Mesodermal cell (in vitro differentiated cells): ENCODE measurements around the gene KCNK6.

Experiments used
- H3K27ac ChIP-seq: 2 replicates; pipeline ENCODE4 v1.7.0; 2013; ENCODE audit warnings: mild to moderate bottlenecking, low read depth, low read length, moderate library complexity; ENCODE audit not compliant: severe bottlenecking
- H3K36me3 ChIP-seq: 2 replicates; pipeline ENCODE4 v1.7.1; 2013; ENCODE audit warnings: mild to moderate bottlenecking, low read length, moderate library complexity; ENCODE audit not compliant: control insufficient read depth, insufficient read depth
- H3K4me1 ChIP-seq: one replicate; pipeline ENCODE4 v1.7.1; 2013; ENCODE audit warnings: mild to moderate bottlenecking, low read length; ENCODE audit not compliant: insufficient read depth, control insufficient read depth, poor library complexity, severe bottlenecking
- H3K4me3 ChIP-seq: 2 replicates; pipeline ENCODE4 v1.7.0; 2013; ENCODE audit warnings: low read length, control low read depth, mild to moderate bottlenecking; ENCODE audit not compliant: insufficient read depth, poor library complexity, severe bottlenecking; ENCODE audit errors: extremely low read depth
- H3K9me3 ChIP-seq: 2 replicates; pipeline ENCODE4 v1.7.1; 2013; ENCODE audit warnings: mild to moderate bottlenecking, low read length, moderate library complexity; ENCODE audit not compliant: control insufficient read depth
- WGBS, 2 experiments: methylation state at CpG; one replicate each; pipeline ENCODE4 v1.1.5; 2013; ENCODE audit warnings: missing lambda C conversion rate in 2 of 2; ENCODE audit not compliant: insufficient coverage in 2 of 2; 5-methylcytosine and 5-hydroxymethylcytosine counted together

Gene KCNK6

DNA sequence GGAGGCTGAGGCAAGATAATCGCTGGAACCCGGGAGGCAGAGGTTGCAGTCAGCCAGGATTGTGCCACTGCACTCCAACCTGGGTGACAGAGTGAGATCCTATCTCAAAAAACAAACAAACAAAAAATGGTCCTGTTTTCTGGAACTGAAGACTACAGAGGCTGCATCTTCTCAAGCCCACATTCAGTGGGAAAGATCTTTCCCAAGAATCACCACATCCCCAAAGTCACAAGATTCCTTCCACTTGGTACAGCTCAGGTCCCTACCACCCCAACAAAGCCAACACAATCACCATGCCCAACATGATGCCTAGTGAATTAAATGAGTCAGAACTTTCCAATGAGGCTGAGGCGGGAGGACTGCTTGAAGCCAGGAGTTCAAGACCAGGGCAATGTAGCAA is 31.2 kb downstream of the KCNK6 start:
- Histone ChIP-seq H3K27ac (no peak overlapping the region), H3K4me3 (no peak overlapping the region), H3K4me1 (no peaks in the 10 kb centered on the region), H3K9me3 (no peaks in the 10 kb centered on the region), H3K36me3 (no peaks in the 10 kb centered on the region)
- WGBS, 2 experiments = 91 to 97% methylated on average over 3 of the region's 3 CpGs

DNA sequence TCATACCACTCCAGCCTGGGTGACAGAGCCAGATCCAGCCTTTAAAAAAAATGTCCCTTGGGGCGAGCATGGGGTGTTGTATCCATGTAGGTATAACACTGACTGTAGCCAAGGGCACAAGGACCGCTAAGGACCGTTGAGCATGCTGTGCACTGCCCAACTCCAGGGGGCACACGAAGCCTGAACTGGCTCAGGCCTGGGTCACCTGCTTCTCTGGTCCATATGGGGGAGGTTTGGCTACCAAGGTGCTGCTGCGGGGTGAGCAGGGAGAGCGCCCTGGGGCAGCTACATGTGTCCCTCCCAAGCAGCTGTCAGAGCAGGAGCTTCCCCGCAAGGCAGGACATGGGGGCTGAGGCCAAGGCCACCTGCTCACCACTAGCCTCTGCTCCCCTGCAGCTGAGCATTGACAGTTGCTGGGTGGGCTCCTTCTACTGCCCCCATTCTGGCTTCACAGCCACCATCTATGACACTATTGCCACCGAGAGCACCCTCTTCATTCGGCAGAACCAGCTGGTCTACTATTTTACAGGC is 32.3 kb downstream of the KCNK6 start:
- Histone ChIP-seq H3K4me3 (no peak overlapping the region), H3K4me1 (no peaks in the 10 kb centered on the region), H3K9me3 (no peaks in the 10 kb centered on the region), H3K27ac (no peak overlapping the region), H3K36me3 (no peaks in the 10 kb centered on the region)
- WGBS, 2 experiments = 74 to 87% methylated on average over 7 to 8 of the region's 9 CpGs

DNA sequence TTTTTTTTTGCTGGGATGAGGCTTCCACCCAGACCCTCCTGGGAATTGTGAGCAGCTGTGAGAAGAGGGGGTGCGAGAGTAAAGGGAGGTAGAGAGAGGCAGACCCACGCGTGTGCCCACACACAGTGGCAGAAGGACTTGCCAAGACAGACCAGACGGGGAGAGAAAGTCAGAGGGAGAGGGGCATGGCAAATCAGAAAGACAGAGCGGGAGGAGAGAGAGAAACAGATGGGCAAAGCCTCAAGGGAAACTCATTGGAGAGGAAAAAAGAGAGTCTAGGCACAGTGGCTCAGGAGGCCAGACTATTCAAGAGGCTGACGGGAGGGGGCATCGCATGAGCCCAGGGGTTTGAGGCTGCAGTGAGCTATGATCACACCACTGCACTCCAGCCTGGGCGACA is 33.0 kb downstream of the KCNK6 start:
- Histone ChIP-seq H3K9me3 (no peaks in the 10 kb centered on the region), H3K4me1 (no peaks in the 10 kb centered on the region), H3K4me3 (no peak overlapping the region), H3K36me3 (no peaks in the 10 kb centered on the region), H3K27ac (no peak overlapping the region)
- WGBS, 2 experiments = 85 to 94% methylated on average over 5 to 7 of the region's 8 CpGs

DNA sequence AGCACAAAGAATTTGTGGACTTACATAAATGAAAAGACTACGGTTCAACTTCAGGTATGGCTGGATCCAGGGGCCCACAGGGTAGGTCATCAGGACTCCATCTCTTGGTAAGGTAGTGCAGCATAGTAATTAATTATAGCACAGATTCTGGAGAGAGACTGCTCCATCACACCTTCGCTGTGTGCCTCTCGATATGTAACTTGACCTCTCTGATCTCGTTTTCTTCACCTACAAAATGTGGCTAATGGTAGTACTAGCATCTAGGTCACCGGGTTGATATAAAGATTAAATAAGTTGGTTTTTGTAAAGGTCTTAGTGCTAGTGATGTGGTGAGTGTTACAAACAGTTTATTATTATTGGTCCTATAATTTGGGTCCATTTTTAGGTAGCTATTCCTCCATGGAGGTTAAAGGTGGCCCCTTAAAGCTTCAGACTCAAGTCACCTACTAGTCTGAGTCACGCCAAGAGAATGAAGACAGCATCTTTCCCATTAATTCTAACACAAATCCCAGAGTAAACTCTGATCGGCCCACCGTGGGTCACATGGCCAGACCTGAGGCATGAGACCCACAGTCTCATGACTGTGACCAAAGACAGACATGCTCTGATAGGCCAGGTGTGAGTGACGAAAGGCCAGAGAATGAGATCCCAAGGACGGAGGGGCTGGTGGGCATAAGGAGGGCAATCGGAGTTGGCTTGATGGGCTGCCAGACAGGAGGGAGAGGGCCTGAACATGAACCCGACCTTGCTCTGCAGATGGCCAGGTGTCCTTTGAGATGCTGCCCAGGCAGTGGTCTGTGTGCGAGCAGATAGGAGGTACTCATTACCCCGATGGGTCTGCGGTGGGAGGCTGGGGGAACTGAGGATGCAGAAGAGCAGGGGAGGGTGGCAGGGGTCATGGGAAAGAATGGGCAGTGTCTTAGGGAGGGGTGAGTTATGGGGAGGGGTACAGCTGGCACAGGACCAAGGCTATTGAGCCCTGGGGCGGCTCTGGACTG is 36.4 kb downstream of the KCNK6 start:
- Histone ChIP-seq H3K9me3 (no peaks in the 10 kb centered on the region), H3K4me1 (no peaks in the 10 kb centered on the region), H3K27ac (no peak overlapping the region), H3K4me3 (no peak overlapping the region), H3K36me3 (no peaks in the 10 kb centered on the region)
- 84 to 86% methylated on average over 12 to 15 of the region's 16 CpGs for WGBS, 2 experiments

DNA sequence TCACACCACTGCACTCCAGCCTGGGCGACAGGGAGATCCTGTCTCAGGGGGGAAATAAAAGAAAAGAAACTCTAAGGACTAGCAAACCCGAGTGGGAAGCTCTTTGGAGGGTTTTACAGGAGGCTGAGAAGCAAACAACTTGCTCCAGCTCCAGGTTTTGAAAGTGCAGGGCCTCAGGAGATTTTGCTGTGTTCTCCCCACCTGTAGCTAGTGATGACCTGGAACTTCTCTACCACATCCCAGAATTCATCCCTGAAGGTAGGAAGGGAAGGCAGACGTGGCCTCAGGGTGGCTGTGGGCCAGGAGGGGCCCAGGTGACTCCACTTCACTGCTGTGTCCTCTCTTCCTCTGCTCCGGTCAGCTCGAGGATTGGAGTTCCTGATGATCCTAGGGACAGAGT is 38.4 kb downstream of the KCNK6 start:
- Histone ChIP-seq H3K4me1 (no peaks in the 10 kb centered on the region), H3K9me3 (no peaks in the 10 kb centered on the region), H3K27ac (no peak overlapping the region), H3K4me3 (no peak overlapping the region), H3K36me3 (no peaks in the 10 kb centered on the region)
- 58 to 71% methylated on average over 2 to 5 of the region's 5 CpGs for WGBS, 2 experiments

DNA sequence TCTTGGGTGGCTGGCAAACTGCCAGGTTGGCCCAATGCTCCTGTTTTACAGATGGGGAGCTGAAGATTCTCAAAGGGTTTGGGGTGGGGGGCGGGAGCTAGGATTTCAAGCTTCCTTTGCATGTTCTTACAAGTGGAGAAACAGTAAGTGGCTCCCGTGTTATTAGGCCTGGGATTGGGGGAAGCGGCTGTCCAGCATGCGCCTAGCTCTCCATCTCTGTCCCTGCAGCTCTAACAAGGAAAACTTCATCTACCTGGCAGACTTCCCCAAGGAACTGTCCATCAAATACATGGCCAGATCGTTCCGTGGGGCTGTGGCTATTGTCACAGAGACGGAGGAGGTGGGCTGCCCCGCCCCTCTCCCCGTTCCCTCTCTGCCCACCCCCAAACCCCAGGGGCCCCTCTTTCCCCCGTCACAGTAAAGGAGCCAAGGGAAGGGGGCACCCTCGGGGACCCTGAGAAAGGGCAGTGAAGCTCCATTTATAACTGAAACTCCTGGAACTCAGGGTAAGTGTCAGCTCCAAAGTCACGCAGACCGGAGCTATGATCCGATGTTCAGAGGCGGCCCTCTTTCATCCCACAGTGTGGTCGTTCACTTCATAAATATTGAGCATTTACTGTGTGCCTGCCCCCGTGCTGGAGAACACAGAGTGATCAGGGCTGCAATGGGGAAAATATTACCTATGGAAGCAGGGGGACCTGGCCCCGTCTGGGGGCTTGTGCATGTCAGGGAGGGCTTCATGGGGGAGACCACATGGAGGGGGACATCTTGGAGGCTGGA is 39.8 kb downstream of the KCNK6 start:
- no peaks in the 10 kb centered on the region for H3K36me3 ChIP-seq
- WGBS, 2 experiments = 67 to 77% methylated on average over 13 to 14 of the region's 18 CpGs
- H3K9me3 ChIP-seq = no peaks in the 10 kb centered on the region
- no peaks in the 10 kb centered on the region for H3K4me1 ChIP-seq
- H3K4me3 ChIP-seq = no peak overlapping the region
- H3K27ac ChIP-seq = no peak overlapping the region

DNA sequence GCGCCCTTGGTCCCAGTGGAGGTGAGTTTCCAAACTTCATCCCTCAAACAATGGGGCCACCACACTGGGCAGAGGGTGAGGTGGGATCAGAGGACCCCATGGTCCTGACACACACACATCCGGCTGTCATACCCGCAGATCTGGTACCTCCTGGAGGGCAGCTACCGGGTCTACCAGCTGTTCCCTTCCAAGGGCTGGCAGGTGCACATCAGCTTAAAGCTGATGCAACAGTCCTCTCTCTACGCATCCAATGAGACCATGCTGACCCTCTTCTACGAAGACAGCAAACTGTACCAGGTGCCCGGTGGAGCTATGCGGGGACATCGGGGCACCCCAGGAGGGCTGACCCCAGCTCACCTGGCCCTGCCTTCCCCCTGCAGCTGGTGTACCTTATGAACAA is 40.7 kb downstream of the KCNK6 start:
- H3K27ac ChIP-seq = no peak overlapping the region
- no peaks in the 10 kb centered on the region for H3K4me1 ChIP-seq
- H3K9me3 ChIP-seq = no peaks in the 10 kb centered on the region
- 86 to 92% methylated on average over 9 of the region's 9 CpGs for WGBS, 2 experiments
- no peaks in the 10 kb centered on the region for H3K36me3 ChIP-seq
- no peak overlapping the region for H3K4me3 ChIP-seq

DNA sequence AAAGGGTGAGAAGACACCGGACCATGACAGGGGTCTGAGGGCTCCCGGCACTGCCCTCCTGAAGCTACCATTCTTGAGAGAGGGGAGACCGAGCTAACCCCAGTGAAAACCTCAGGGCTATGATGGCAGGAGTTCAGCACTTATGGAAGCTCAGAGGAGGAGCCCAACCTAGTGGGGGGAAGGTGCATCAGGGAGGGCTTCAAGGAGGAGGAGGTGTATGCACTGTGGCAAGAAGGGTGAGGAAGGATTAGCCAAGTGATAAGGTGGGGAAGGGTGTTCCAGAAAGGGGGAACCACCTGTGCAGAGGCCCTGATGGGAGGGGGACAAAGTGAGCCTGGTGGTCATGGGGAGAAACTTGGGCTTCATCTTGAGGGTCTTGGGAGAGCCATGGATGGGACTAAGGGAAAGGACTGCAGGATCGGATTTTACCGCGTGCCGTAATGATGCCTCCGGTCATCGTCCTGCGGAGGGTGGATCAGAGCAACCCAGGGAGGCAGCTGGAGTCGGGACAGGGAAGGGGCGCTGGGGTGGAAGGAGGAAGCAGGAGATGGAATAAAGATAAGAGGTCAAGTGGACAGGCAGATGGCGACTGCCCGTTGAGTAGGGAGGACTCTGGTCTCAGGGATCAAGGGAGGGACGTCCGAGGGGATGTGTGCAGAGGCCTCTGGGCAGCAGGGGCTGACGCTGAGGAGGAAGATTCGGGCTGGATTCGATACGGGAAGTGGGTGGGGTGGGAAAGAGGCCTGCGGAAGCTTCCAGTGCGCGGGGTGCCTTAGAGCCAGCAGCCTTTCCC is 41.4 kb downstream of the KCNK6 start:
- H3K4me1 ChIP-seq = no peaks in the 10 kb centered on the region
- H3K36me3 ChIP-seq = no peaks in the 10 kb centered on the region
- H3K9me3 ChIP-seq = no peaks in the 10 kb centered on the region
- H3K27ac ChIP-seq = no peak overlapping the region
- 31 to 33% methylated on average over 23 of the region's 23 CpGs for WGBS, 2 experiments
- peak overlapping the region; percentile 63 for H3K4me3 ChIP-seq

DNA sequence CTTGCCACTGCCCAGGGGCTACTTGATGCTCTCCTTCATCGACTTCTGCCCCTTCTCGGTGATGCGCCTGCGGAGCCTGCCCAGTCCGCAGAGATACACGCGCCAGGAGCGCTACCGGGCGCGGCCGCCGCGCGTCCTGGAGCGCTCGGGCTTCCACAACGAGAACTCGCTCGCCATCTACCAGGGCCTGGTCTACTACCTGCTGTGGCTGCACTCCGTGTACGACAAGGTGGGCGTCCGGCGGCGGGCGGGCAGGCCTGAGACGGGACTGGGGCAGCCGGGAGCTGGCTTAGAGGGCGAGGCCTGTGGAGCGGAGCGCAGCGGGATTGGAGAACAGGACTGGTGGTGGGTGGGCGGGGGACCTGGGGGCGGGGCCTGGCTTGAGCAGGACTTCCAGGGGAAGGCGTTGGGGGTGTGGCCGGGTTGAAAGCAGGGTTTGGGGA is 42.0 kb downstream of the KCNK6 start:
- H3K27ac ChIP-seq = no peak overlapping the region
- H3K36me3 ChIP-seq = no peaks in the 10 kb centered on the region
- H3K9me3 ChIP-seq = no peaks in the 10 kb centered on the region
- WGBS, 2 experiments = 0% methylated on average over 20 to 33 of the region's 37 CpGs
- H3K4me1 ChIP-seq = no peaks in the 10 kb centered on the region
- H3K4me3 ChIP-seq = peak overlapping the region; percentile 63
